Stimulated activated CD8-positive, alpha-beta memory T cell treated with anti-CD3 and anti-CD28 coated beads, Interleukin-12 subunit alpha, Interleukin-12 subunit beta, amount 100 ng/mL, for 1 hour (primary cell): ENCODE results near the gene C6orf132.

ENCODE experiments used
- DNase-seq: peaks from one replicate; pipeline ENCODE4 v3.0.0-alpha.2; 2020; ENCODE audit warnings: low read depth

The C6orf132 gene

GRCh38 chr6:42104804-42105125, 37.7 kb downstream of the C6orf132 start:
- peak; percentile 3 for DNase-seq

GRCh38 chr6:42104095-42104803, 38.2 kb downstream of the C6orf132 start:
- peak; percentile 50 for DNase-seq

- DNase-seq, result no peak
Observed at GRCh38 chr6:42103753-42104094, 38.7 kb downstream of the C6orf132 start.

- DNase-seq, result no peak
Observed at GRCh38 chr6:42103216-42103615, 39.2 kb downstream of the C6orf132 start.

GRCh38 chr6:42101186-42101657, 41.2 kb downstream of the C6orf132 start:
- no peak for DNase-seq

- DNase-seq, result no peak
Observed at GRCh38 chr6:42100029-42100901, 42.2 kb downstream of the C6orf132 start.

GRCh38 chr6:42099340-42100028, 42.9 kb downstream of the C6orf132 start:
- DNase-seq, result no peak

- DNase-seq, result no peak
Observed at GRCh38 chr6:42095776-42096541, 46.5 kb downstream of the C6orf132 start.

GRCh38 chr6:42095094-42095493, 47.3 kb downstream of the C6orf132 start:
- no peak for DNase-seq

GRCh38 chr6:42093582-42094329, 48.7 kb downstream of the C6orf132 start:
- DNase-seq, result no peak

GRCh38 chr6:42091718-42092023, 50.7 kb downstream of the C6orf132 start:
- DNase-seq, result no peak

GRCh38 chr6:42090819-42091717, 51.4 kb downstream of the C6orf132 start:
- no peak for DNase-seq

GRCh38 chr6:42088101-42088591, 54.3 kb downstream of the C6orf132 start:
- DNase-seq, result no peak

GRCh38 chr6:42086046-42087035, 56.1 kb downstream of the C6orf132 start:
- no peak for DNase-seq

GRCh38 chr6:42084889-42085288, 57.5 kb downstream of the C6orf132 start:
- no peak for DNase-seq

- DNase-seq, result no peak
Observed at GRCh38 chr6:42083530-42083929, 58.9 kb downstream of the C6orf132 start.

- DNase-seq, result no peak
Observed at GRCh38 chr6:42079941-42080464, 62.4 kb downstream of the C6orf132 start.

- DNase-seq, result no peak
Observed at GRCh38 chr6:42078386-42078785, 64.0 kb downstream of the C6orf132 start.
